Activated CD4-positive, CD25-positive, alpha-beta regulatory T cell treated with anti-CD3 and anti-CD28 coated beads, Interleukin-2, amount 50 U/mL, for 24 hours (primary cell): ENCODE results near the gene TNFRSF1B.

Source experiments
- ATAC-seq, 2 donors: fragments of 150-1000 bp; cut with Tn5 transposase; one replicate each; pipeline ENCODE4 v1.10.0; 2021; ENCODE audit warnings: mild to moderate bottlenecking in 1 of 2, moderate library complexity in 1 of 2

TNFRSF1B gene

GRCh38 chr1:12158357-12159092 is 8.3 kb upstream of the TNFRSF1B start:
- ATAC-seq: peak; percentile 15 to 19

GRCh38 chr1:12159816-12160215 is 7.0 kb upstream of the TNFRSF1B start:
- no peak for ATAC-seq

- no peak for ATAC-seq
Measured at GRCh38 chr1:12161324-12161661, 5.5 kb upstream of the TNFRSF1B start.

DNA sequence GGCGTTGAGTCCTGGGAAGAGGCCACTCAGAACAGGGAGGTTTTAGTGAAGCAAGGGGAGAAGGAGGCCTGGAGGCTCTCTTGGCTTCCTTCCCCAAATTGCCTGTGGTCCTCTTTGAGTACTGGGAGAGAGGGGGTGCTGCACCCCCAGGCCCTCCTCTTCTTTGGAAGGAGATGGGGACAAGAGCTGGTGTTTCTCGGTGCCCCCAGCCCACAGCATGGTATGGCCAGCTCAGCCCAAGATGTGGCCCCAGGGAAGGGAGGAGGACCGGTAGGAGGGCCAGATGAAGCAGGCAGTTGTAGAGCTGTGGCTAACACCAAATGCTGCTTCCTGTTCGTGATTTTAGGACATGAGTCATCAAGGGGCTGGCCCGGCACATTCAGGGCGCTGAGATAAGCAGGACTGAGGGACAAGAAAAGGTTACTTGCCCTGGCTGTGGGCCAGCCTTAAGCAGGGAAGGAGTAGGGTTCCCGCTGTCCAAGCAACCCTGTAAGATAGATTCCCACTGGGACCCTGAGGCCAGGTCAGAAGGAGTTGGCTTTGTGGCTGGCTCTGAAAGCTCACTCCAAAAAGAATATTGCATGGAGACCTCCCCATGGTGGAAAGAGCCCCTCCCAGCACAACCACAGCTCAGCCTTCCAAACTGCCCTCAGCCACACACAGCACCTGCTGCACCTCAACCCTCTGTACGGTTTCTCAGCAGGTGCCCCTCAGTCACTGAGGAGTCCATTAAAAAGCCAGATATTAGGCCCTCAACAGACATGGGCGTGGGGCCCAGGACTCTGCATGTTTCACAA is 4.9 kb upstream of the TNFRSF1B start:
- ATAC-seq: peak; percentile 72 to 74

DNA sequence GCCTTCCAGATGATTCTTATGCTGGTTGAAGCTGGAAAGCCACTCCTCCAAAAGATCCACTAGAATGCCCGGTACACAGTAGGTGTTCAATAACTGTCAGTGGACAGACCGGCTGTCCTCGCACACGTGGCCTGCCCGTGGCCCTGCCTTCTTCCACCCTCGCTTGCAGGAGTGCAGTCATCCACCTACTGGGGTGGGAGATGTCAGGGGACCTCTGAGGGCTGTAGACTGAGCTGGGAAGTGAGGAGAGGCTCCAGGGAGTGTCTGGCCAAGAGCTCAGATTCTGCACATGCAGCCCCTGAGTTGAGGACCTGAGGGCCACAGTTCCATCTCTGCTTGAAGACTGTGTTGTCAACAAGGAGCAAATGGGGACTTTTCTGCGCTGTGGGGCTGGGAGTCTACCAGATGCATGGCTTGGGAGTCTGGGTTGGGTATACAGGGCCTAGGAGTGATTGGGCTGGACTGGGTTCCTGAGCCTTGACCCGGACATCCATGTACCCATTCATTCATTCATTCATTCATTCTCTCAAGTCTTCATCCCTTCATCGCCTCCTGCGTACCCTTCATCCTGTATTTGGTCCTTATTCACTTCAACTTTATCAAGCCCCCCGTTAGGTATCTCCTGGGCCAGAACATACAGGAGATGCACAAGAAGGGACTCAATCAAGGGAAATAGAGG is 4.2 kb upstream of the TNFRSF1B start:
- no peak for ATAC-seq

- peak; percentile 22 to 24 for ATAC-seq
Measured at GRCh38 chr1:12163210-12163609, 3.6 kb upstream of the TNFRSF1B start.

- no peak for ATAC-seq
Measured at GRCh38 chr1:12164210-12164609, 2.6 kb upstream of the TNFRSF1B start.

GRCh38 chr1:12165342-12165741 is 1.4 kb upstream of the TNFRSF1B start:
- no peak for ATAC-seq

DNA sequence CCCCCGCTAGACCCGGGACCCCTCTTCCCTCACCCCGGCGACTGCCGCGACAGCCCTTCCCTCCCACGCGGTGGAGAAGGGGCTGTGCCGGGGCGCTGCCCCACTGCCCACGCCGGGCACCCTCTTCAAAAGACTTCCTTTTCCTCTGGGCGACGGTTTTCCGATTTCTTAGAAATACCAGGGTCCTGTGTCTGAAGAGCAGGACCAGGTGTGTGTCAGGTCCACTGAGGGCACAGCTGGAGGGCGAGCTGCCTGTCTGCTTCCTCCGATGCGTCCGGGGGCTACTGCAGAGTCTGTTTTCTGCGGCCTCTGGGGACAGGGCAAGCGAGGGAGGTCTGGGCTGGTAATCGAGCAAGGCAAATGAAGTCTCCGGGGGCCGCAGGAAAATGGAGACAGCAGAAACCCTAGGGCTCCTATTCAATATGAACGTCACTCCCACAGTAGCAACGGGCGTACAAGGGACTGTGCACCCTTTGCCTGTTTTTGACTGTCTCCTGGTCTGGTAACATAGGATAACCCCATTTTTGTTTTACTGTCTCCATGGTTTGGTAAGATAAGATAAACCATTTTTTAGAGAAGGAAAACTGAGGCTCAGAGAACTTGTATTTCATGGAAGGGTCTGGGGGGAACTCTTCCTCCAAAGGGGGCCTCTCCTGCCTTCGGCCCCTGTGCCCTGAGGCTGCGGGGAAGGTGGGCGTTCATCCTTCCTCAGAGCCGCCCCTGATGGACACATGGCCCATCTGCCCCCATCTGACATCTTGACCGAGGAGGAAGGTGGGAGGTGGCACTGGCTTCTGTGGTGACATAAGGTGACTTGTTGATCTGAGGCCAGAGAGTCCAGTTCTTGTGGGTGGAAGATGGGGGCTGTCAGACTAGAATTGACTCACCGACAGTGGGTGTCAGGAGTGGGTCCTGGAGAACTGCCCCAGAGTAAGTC is 970 bp downstream of the TNFRSF1B start:
- ATAC-seq: no peak

- ATAC-seq: no peak
Measured at GRCh38 chr1:12168451-12169160, 1.8 kb downstream of the TNFRSF1B start.

DNA sequence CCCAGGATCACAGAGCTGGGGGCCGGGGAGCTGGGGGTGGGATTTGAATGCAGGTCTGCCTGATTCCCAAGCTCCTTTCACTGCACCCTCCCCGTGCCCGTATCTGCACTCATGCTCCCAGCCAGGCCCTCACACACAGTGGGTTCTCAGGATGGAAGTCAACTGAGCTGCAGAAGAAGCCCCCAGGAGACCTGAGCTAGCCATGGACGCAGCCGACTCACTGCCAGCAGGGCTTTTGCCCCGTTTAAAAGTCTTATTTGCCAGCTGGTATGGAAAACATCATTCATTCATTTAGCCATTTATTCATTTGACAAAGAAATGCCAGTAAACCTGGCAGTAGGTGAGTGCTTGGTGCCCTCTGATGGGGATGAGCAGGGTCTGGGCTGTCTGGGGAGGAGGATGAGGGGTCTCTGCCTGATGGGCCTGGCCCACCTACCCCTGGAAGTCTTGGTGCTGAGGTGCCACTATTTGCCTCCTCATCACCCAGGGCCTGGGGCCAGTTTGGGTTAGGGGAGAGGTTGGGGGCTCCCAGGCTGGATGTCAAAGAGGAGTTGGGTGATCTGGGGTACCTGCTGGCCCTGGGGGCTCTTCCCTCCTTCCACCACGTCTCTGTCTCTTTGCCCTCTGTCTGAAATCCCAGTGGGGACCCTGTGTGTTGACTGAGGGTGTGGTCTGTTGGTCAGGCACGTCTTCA is 2.8 kb downstream of the TNFRSF1B start:
- no peak for ATAC-seq

DNA sequence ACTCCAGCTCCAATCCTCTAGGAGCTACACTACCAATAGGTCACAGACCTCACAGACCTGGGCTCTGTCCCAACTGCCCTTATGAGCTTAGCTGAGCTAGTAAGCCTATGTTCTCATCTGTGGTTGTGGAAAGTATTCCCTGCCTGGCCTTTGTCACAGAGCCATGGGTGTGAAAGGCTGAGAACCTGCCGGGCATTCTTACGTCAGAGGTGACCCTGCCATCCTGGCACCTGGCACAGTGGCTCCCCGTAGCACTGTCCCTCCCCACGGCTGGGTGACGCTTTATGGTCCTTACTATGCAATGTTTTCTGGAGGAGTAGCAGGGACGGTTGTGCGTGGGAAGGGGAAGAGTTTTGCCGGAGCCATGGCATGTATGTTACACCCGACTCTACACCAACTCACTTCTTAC is 3.5 kb downstream of the TNFRSF1B start:
- ATAC-seq: no peak

DNA sequence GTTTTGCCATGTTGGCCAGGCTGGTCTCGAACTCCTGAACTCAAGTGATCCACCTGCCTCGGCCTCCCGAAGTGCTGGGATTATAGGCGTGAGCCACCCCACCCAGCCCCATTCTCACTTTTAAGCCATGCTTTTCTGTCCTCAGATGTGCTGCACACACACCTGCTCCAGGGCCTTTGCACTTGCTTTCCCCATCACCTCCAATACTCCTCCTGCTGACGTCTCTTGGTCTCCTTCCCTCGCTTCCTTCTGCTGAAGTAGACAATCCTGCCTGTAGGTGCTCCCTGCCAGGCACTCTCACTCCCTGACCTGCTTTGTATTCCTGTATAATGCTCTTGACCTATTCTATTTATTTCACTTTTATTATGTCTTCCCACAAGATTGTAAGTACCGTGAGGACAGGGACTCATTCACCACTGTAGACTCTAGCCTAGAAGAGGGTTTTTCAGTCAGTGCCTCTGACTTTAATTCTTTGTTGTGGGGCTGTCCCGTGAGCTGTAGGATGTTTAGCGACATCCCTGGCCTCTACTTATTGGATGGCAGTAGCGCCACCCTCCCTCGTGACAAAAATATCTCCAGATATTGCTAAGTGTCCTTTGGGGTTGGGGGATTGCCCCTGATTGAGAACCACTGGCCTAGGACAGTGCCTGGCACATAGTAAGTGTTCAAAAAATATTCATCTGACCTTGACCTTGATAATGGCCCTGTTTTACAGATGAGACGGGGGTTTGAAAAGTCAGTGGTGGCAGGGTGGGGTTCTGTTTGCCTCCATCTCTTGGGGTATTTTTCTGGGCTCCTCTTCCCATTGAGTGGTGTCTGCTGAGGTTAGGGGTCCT is 4.6 kb downstream of the TNFRSF1B start:
- ATAC-seq: peak; percentile 53 to 57

- peak; percentile 9 to 16 for ATAC-seq
Measured at GRCh38 chr1:12172042-12172851, 5.5 kb downstream of the TNFRSF1B start.

DNA sequence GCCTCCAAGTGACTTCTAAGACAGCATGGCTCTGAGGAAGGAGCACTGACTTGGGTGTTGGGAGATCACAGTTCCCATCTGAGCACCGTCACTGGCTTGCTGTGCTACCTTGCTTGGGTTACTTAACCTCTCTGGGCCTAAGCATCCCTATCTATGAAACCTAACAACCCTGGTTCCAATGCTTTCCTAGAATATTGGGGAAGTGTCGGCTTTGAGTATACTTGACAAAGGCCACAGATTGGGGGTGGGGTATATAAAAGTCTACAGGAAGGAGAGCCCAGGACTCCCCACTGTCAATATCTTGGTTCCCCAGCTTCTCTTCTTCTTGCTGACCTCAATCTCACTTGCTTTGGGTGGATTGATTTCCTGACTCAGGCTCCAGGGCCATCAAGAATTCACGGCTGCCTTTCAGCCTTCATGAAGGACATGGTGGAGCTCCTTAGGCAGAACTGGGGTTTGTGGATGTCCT is 6.3 kb downstream of the TNFRSF1B start:
- ATAC-seq: no peak

GRCh38 chr1:12173631-12174121 is 6.9 kb downstream of the TNFRSF1B start:
- peak; percentile 27 to 28 for ATAC-seq

DNA sequence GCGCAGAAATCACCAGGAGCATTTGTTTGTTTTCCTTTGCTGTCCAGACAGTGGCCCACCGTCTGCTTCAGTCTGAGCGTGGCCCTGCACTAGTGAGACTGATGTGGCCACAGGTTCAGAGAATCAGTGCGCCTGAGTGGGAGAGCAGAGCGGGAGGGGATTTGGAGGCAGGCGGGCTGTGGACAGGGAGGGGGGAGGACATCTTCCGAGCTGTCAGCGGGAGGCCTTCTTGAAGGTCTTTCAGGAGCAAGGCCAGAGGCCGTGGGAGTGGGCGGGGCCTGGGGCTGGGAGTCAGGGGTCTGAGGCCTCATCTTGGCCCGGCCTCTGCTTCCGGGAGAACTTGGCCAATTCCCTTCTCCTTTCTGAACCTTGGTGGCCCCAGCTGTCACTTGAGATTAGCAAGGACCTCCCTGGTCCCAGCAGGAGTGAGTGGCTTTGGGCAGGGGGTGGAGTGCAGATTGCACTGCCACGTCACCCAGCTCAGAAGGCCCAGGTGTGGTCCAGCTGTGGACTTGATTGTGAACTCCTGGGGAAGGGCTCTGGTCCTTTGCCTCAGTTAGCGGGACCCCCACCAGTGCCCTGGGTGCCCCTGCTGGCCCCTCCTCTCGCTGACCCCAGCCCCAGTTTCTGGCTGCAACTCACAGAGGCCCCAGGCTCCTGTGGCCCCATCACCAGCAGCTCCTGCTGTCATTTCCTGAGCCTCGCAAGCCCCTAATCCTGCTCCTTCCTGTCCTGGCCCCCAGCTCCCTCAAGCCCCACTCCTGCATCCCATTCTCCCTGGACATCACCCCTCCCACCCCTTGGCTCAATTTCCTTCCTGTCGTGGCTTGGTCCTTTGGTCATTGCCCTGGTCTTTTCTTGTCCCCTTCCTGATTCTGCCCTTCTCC is 8.4 kb downstream of the TNFRSF1B start:
- ATAC-seq: no peak
